Measurements from ENCODE around the gene PRDM16. TPM values are rescaled to one million over a fixed set of nuclear protein-coding genes. Genes with fewer than 3 reads are reported as not detected.

Gene PRDM16
- polyA plus RNA-seq, 1 of the 3 experiments (the other 2 are of a cell fraction): not detected

DNA sequence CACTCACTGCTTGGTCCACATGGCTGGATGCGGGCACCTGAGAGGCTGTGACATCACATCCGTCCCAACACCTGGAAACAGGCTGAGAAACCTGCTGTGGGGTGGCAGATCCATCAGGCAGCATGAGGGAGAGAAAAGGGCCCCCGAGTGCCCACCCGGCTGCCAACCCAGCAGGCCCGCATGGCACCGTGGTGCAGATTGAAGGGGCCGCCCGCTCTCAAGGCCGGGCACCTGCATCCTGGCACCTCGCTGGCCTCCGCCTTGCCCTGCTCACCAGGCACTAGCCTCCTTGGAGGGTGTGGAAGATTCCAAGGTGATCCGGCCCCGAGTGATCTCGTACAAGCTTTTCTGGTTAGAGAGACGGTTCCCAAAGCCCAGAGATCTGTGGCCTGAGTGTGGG, 110.5 kb downstream of the PRDM16 start:
- no peaks in the 10 kb centered on the region for H3K9me3 ChIP-seq
- CTCF ChIA-PET: no interaction called here
- H3K27me3 ChIP-seq (ENCODE audit: insufficient read depth): no peaks in the 10 kb centered on the region
- no peak overlapping the region for H3K4me2 ChIP-seq
- no CpG with 5 or more reads among the region's 15 CpGs for WGBS (ENCODE audit: low lambda C conversion rate)
- H3K4me1 ChIP-seq (ENCODE audit: control insufficient read depth in 1 of 2, insufficient read depth in 2 of 2, low read depth in 1 of 2, low read length in 1 of 2): no peaks in the 10 kb centered on the region
- peaks cover 10% of the 10 kb centered on the region for H3F3A ChIP-seq (replicated peaks; ENCODE audit: insufficient read depth)
- H3K27ac ChIP-seq (ENCODE audit: low read depth in 2 of 2, low read length in 1 of 2): no peak overlapping the region
- no peak for DNase-seq
- no peaks in the 10 kb centered on the region for H3K79me2 ChIP-seq (ENCODE audit: insufficient read depth)
- no peak for TF ChIP-seq RFX5 (IDR thresholded peaks at IDR 0.05; ENCODE audit: low read length)
- no peak for TF ChIP-seq NFIC (IDR thresholded peaks at IDR 0.05; ENCODE audit: borderline replicate concordance)
- TF ChIP-seq RAD21 (IDR thresholded peaks at IDR 0.05; ENCODE audit: low read length): no peak
- no peak for TF ChIP-seq FOSL2 (IDR thresholded peaks at IDR 0.05; ENCODE audit: borderline replicate concordance, low read depth)
- no peak for TF ChIP-seq CHD2 (IDR thresholded peaks at IDR 0.05; ENCODE audit: low read length, partially characterized antibody)
- TF ChIP-seq, protein P1, sequence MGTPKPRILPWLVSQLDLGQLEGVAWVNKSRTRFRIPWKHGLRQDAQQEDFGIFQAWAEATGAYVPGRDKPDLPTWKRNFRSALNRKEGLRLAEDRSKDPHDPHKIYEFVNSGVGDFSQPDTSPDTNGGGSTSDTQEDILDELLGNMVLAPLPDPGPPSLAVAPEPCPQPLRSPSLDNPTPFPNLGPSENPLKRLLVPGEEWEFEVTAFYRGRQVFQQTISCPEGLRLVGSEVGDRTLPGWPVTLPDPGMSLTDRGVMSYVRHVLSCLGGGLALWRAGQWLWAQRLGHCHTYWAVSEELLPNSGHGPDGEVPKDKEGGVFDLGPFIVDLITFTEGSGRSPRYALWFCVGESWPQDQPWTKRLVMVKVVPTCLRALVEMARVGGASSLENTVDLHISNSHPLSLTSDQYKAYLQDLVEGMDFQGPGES (IDR thresholded peaks at IDR 0.05; ENCODE audit: low read depth, low read length): no peak
- TF ChIP-seq RCOR1 (IDR thresholded peaks at IDR 0.05; ENCODE audit: low read length): no peak
- TF ChIP-seq, protein P2, sequence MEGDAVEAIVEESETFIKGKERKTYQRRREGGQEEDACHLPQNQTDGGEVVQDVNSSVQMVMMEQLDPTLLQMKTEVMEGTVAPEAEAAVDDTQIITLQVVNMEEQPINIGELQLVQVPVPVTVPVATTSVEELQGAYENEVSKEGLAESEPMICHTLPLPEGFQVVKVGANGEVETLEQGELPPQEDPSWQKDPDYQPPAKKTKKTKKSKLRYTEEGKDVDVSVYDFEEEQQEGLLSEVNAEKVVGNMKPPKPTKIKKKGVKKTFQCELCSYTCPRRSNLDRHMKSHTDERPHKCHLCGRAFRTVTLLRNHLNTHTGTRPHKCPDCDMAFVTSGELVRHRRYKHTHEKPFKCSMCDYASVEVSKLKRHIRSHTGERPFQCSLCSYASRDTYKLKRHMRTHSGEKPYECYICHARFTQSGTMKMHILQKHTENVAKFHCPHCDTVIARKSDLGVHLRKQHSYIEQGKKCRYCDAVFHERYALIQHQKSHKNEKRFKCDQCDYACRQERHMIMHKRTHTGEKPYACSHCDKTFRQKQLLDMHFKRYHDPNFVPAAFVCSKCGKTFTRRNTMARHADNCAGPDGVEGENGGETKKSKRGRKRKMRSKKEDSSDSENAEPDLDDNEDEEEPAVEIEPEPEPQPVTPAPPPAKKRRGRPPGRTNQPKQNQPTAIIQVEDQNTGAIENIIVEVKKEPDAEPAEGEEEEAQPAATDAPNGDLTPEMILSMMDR (IDR thresholded peaks at IDR 0.05): no peak
- TF ChIP-seq TCF12 (IDR thresholded peaks at IDR 0.05): no peak
- TF ChIP-seq ELF1 (IDR thresholded peaks at IDR 0.05): no peak
- no peak for TF ChIP-seq SMC3 (IDR thresholded peaks at IDR 0.05; ENCODE audit: low read depth, low read length)
- TF ChIP-seq, protein P3, sequence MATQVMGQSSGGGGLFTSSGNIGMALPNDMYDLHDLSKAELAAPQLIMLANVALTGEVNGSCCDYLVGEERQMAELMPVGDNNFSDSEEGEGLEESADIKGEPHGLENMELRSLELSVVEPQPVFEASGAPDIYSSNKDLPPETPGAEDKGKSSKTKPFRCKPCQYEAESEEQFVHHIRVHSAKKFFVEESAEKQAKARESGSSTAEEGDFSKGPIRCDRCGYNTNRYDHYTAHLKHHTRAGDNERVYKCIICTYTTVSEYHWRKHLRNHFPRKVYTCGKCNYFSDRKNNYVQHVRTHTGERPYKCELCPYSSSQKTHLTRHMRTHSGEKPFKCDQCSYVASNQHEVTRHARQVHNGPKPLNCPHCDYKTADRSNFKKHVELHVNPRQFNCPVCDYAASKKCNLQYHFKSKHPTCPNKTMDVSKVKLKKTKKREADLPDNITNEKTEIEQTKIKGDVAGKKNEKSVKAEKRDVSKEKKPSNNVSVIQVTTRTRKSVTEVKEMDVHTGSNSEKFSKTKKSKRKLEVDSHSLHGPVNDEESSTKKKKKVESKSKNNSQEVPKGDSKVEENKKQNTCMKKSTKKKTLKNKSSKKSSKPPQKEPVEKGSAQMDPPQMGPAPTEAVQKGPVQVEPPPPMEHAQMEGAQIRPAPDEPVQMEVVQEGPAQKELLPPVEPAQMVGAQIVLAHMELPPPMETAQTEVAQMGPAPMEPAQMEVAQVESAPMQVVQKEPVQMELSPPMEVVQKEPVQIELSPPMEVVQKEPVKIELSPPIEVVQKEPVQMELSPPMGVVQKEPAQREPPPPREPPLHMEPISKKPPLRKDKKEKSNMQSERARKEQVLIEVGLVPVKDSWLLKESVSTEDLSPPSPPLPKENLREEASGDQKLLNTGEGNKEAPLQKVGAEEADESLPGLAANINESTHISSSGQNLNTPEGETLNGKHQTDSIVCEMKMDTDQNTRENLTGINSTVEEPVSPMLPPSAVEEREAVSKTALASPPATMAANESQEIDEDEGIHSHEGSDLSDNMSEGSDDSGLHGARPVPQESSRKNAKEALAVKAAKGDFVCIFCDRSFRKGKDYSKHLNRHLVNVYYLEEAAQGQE (IDR thresholded peaks at IDR 0.05; ENCODE audit: low read depth, low read length): no peak
- no peak for TF ChIP-seq SIN3A (IDR thresholded peaks at IDR 0.05; ENCODE audit: borderline replicate concordance, low read depth, low read length)
- H3K36me3 ChIP-seq (replicated peaks in 1 of 2; ENCODE audit: control insufficient read depth in 1 of 2, insufficient read depth in 2 of 2, low read length in 1 of 2): no peaks in the 10 kb centered on the region
- H3K9me2 ChIP-seq: no peaks in the 10 kb centered on the region
- no peaks in the 10 kb centered on the region for H4K20me1 ChIP-seq (ENCODE audit: insufficient read depth)
- no peak overlapping the region for H3K4me3 ChIP-seq (ENCODE audit: low read depth in 2 of 2, low read length in 1 of 2)
- POLR2A ChIA-PET: no interaction called here
- no peak overlapping the region for H2AFZ ChIP-seq (ENCODE audit: low read depth)
- H3K9ac ChIP-seq: no peak overlapping the region

Data from SK-N-SH (cell line).